Neural progenitor cell (in vitro differentiated cells): ENCODE data around the gene LTF.

ENCODE experiments used
- CTCF ChIP-seq: fragments of 200-600 bp; sonication (generic); IDR thresholded peaks from 2 replicates; pipeline ENCODE4 v1.5.1; 2017; ENCODE audit warnings: antibody characterized with exemption, mild to moderate bottlenecking
- EZH2 ChIP-seq: fragments of 200-600 bp; sonication (generic); IDR thresholded peaks from 2 replicates; pipeline ENCODE4 v1.6.1; 2017; ENCODE audit warnings: antibody characterized with exemption, mild to moderate bottlenecking, moderate library complexity
- EZH2phosphoT487 ChIP-seq: fragments of 200-600 bp; sonication (generic); IDR thresholded peaks from 2 replicates; pipeline ENCODE4 v1.6.1; 2017; ENCODE audit warnings: antibody characterized with exemption

DNA sequence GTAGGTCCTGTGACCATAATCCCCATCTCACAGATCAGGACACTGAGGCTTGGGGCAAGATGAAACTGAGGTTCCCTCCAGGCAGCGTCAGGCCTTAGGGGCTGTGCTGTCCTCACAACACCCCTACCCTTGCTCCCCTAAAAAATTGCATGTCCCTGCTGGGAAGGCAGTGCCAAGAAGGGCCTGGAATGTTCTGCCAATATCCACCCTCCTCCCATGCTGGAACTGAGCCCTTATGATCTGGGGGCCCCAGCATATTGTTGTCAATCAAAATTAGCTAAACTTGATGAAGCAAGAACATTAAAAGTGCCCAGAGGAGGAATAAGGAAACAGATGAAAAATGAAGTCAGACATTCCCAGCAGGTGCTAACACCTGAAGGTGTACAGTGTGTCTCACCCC is 19.7 kb upstream of the LTF start:
- TF ChIP-seq EZH2, result no peak
- TF ChIP-seq CTCF, result no peak
- no peak for TF ChIP-seq EZH2phosphoT487
